ENCODE results near the gene CTDP1.

CTDP1 gene

GRCh38 chr18:79797518-79798345 is 118.1 kb downstream of the CTDP1 start, which contains the start of gene KCNG2:
Gene KCNG2 (plus strand): TSS chr18:79797938. CDS start chr18:79863668, 65,730 bp downstream.
- Histone ChIP-seq H3K4ac (ENCODE audit: low read depth, low read length) (no peak within 1 kb of the TSS), H3K27me3 (ENCODE audit: insufficient read depth, low read length, poor library complexity) (peaks cover 18% of the 10 kb centered on the region), H3K23ac (ENCODE audit: low read length) (no peak within 1 kb of the TSS), H2BK5ac (ENCODE audit: low read length) (no peak within 1 kb of the TSS), H4K5ac (ENCODE audit: low read length) (no peak within 1 kb of the TSS), H4K8ac (ENCODE audit: low read depth, low read length) (no peak within 1 kb of the TSS), H3K56ac (ENCODE audit: low read length) (peak within 1 kb of the TSS; percentile 25), H2BK120ac (ENCODE audit: low read depth, low read length) (no peak within 1 kb of the TSS), H3K79me1 (ENCODE audit: low read length) (no peaks in the 10 kb centered on the region), H3K4me2 (ENCODE audit: low read length) (peak within 1 kb of the TSS; percentile 25), H2BK15ac (replicated peaks; ENCODE audit: low read depth) (no peak within 1 kb of the TSS), H3K9ac (ENCODE audit: low read length) (no peak within 1 kb of the TSS), H3K4me3 (ENCODE audit: low read length) (no peak within 1 kb of the TSS), H3K36me3 (ENCODE audit: control insufficient read depth, insufficient read depth, low read length) (no peaks in the 10 kb centered on the region), H3K4me1 (ENCODE audit: control insufficient read depth, low read depth, low read length) (no peaks in the 10 kb centered on the region), H3K18ac (ENCODE audit: low read length) (no peak within 1 kb of the TSS), H3K79me2 (ENCODE audit: control insufficient read depth, insufficient read depth, low read length) (no peaks in the 10 kb centered on the region), H3K27ac (ENCODE audit: low read depth, low read length) (no peak within 1 kb of the TSS), H2AK5ac (ENCODE audit: low read length) (no peak within 1 kb of the TSS)
- WGBS (ENCODE audit: extremely low coverage, insufficient coverage, low lambda C conversion rate), result no CpG with 5 or more reads among the region's 92 CpGs
- DNase-seq, result peak; percentile 49

GRCh38 chr18:79798346-79798998 is 118.9 kb downstream of the CTDP1 start:
- Histone ChIP-seq H3K4me1 (ENCODE audit: control insufficient read depth, low read depth, low read length) (no peaks in the 10 kb centered on the region), H3K4ac (ENCODE audit: low read depth, low read length) (no peak overlapping the region), H3K36me3 (ENCODE audit: control insufficient read depth, insufficient read depth, low read length) (no peaks in the 10 kb centered on the region), H3K18ac (ENCODE audit: low read length) (no peak overlapping the region), H3K4me2 (ENCODE audit: low read length) (peak overlapping the region; percentile 25), H2BK120ac (ENCODE audit: low read depth, low read length) (no peak overlapping the region), H2AK5ac (ENCODE audit: low read length) (no peak overlapping the region), H3K27me3 (ENCODE audit: insufficient read depth, low read length, poor library complexity) (peaks cover 18% of the 10 kb centered on the region), H3K27ac (ENCODE audit: low read depth, low read length) (no peak overlapping the region), H3K23ac (ENCODE audit: low read length) (no peak overlapping the region), H4K8ac (ENCODE audit: low read depth, low read length) (no peak overlapping the region), H3K4me3 (ENCODE audit: low read length) (no peak overlapping the region), H3K79me2 (ENCODE audit: control insufficient read depth, insufficient read depth, low read length) (no peaks in the 10 kb centered on the region), H2BK15ac (replicated peaks; ENCODE audit: low read depth) (no peak overlapping the region), H2BK5ac (ENCODE audit: low read length) (no peak overlapping the region), H4K5ac (ENCODE audit: low read length) (no peak overlapping the region), H3K9ac (ENCODE audit: low read length) (no peak overlapping the region), H3K79me1 (ENCODE audit: low read length) (no peaks in the 10 kb centered on the region), H3K56ac (ENCODE audit: low read length) (peak overlapping the region; percentile 25)
- DNase-seq, result no peak
- WGBS (ENCODE audit: extremely low coverage, insufficient coverage, low lambda C conversion rate), result no CpG with 5 or more reads among the region's 78 CpGs

GRCh38 chr18:79798999-79799370 is 119.4 kb downstream of the CTDP1 start:
- no CpG with 5 or more reads among the region's 14 CpGs for WGBS (ENCODE audit: extremely low coverage, insufficient coverage, low lambda C conversion rate)
- Histone ChIP-seq H3K4me1 (ENCODE audit: control insufficient read depth, low read depth, low read length) (no peaks in the 10 kb centered on the region), H3K4ac (ENCODE audit: low read depth, low read length) (no peak overlapping the region), H4K5ac (ENCODE audit: low read length) (no peak overlapping the region), H2AK5ac (ENCODE audit: low read length) (no peak overlapping the region), H2BK15ac (replicated peaks; ENCODE audit: low read depth) (no peak overlapping the region), H3K23ac (ENCODE audit: low read length) (no peak overlapping the region), H3K79me1 (ENCODE audit: low read length) (no peaks in the 10 kb centered on the region), H3K18ac (ENCODE audit: low read length) (no peak overlapping the region), H3K4me2 (ENCODE audit: low read length) (no peak overlapping the region), H3K79me2 (ENCODE audit: control insufficient read depth, insufficient read depth, low read length) (no peaks in the 10 kb centered on the region), H2BK5ac (ENCODE audit: low read length) (no peak overlapping the region), H3K56ac (ENCODE audit: low read length) (peak overlapping the region; percentile 15), H3K4me3 (ENCODE audit: low read length) (no peak overlapping the region), H2BK120ac (ENCODE audit: low read depth, low read length) (no peak overlapping the region), H3K9ac (ENCODE audit: low read length) (no peak overlapping the region), H3K27ac (ENCODE audit: low read depth, low read length) (no peak overlapping the region), H4K8ac (ENCODE audit: low read depth, low read length) (no peak overlapping the region), H3K27me3 (ENCODE audit: insufficient read depth, low read length, poor library complexity) (peaks cover 18% of the 10 kb centered on the region), H3K36me3 (ENCODE audit: control insufficient read depth, insufficient read depth, low read length) (no peaks in the 10 kb centered on the region)
- DNase-seq, result no peak

- Histone ChIP-seq H3K4me1 (ENCODE audit: control insufficient read depth, low read depth, low read length) (no peaks in the 10 kb centered on the region), H3K79me1 (ENCODE audit: low read length) (no peaks in the 10 kb centered on the region), H3K4me2 (ENCODE audit: low read length) (no peak overlapping the region), H2BK5ac (ENCODE audit: low read length) (no peak overlapping the region), H3K79me2 (ENCODE audit: control insufficient read depth, insufficient read depth, low read length) (no peaks in the 10 kb centered on the region), H3K9ac (ENCODE audit: low read length) (no peak overlapping the region), H3K4me3 (ENCODE audit: low read length) (no peak overlapping the region), H4K8ac (ENCODE audit: low read depth, low read length) (no peak overlapping the region), H4K5ac (ENCODE audit: low read length) (no peak overlapping the region), H3K36me3 (ENCODE audit: control insufficient read depth, insufficient read depth, low read length) (no peaks in the 10 kb centered on the region), H2BK120ac (ENCODE audit: low read depth, low read length) (no peak overlapping the region), H3K18ac (ENCODE audit: low read length) (no peak overlapping the region), H3K4ac (ENCODE audit: low read depth, low read length) (no peak overlapping the region), H3K27ac (ENCODE audit: low read depth, low read length) (no peak overlapping the region), H2AK5ac (ENCODE audit: low read length) (no peak overlapping the region), H2BK15ac (replicated peaks; ENCODE audit: low read depth) (no peak overlapping the region), H3K23ac (ENCODE audit: low read length) (no peak overlapping the region), H3K27me3 (ENCODE audit: insufficient read depth, low read length, poor library complexity) (peaks cover 18% of the 10 kb centered on the region), H3K56ac (ENCODE audit: low read length) (no peak overlapping the region)
- no peak for DNase-seq
- 100% methylated on average over 1 of the region's 30 CpGs for WGBS (ENCODE audit: extremely low coverage, insufficient coverage, low lambda C conversion rate)
Measured at GRCh38 chr18:79799619-79800370, 120.2 kb downstream of the CTDP1 start.

GRCh38 chr18:79800371-79801180 is 121.0 kb downstream of the CTDP1 start:
- Histone ChIP-seq H2AK5ac (ENCODE audit: low read length) (no peak overlapping the region), H3K18ac (ENCODE audit: low read length) (no peak overlapping the region), H3K4me1 (ENCODE audit: control insufficient read depth, low read depth, low read length) (no peaks in the 10 kb centered on the region), H3K4me3 (ENCODE audit: low read length) (no peak overlapping the region), H3K36me3 (ENCODE audit: control insufficient read depth, insufficient read depth, low read length) (no peaks in the 10 kb centered on the region), H4K8ac (ENCODE audit: low read depth, low read length) (no peak overlapping the region), H3K27ac (ENCODE audit: low read depth, low read length) (no peak overlapping the region), H2BK15ac (replicated peaks; ENCODE audit: low read depth) (no peak overlapping the region), H3K79me2 (ENCODE audit: control insufficient read depth, insufficient read depth, low read length) (no peaks in the 10 kb centered on the region), H3K9ac (ENCODE audit: low read length) (no peak overlapping the region), H2BK5ac (ENCODE audit: low read length) (no peak overlapping the region), H3K56ac (ENCODE audit: low read length) (no peak overlapping the region), H3K79me1 (ENCODE audit: low read length) (no peaks in the 10 kb centered on the region), H4K5ac (ENCODE audit: low read length) (no peak overlapping the region), H3K23ac (ENCODE audit: low read length) (no peak overlapping the region), H3K27me3 (ENCODE audit: insufficient read depth, low read length, poor library complexity) (peaks cover 18% of the 10 kb centered on the region), H3K4me2 (ENCODE audit: low read length) (no peak overlapping the region), H2BK120ac (ENCODE audit: low read depth, low read length) (no peak overlapping the region), H3K4ac (ENCODE audit: low read depth, low read length) (no peak overlapping the region)
- no CpG with 5 or more reads among the region's 39 CpGs for WGBS (ENCODE audit: extremely low coverage, insufficient coverage, low lambda C conversion rate)
- no peak for DNase-seq
